GM12875 (cell line): ENCODE measurements around the gene SLC17A2.

Experiments
- H3K4me3 ChIP-seq: one replicate; pipeline ENCODE4 v1.5.1; 2011; ENCODE audit warnings: low read depth, low read length, control low read depth
- TF ChIP-seq, protein P1 (sequence below): IDR thresholded peaks from 2 replicates; pipeline ENCODE4 v1.5.1; 2011; ENCODE audit warnings: low read depth, mild to moderate bottlenecking, control low read depth, inconsistent platforms, low read length, moderate library complexity, borderline replicate concordance; ENCODE audit not compliant: insufficient read depth

Gene SLC17A2

DNA sequence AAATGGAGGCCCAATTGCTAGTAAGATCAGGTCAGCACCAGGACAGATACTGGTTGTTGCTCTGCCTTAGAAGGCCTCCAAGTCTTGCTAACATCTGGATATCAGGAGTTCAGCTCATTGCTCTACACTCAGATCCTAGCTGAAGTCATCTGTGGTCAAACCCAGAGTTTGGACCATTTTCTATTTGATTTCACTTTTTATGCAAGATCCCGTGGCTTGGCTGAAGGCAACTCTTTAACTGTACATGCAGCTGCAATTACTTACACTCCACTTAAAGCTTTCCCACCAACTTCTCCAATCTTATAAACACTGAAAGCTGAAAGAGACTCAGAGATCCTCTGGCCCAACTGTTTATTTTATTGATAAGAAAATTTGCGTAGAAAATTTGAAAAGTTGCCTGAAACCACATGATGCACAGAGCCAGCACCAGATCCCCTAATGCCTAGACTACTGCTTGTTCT lies 2.7 kb downstream of the SLC17A2 start:
- no peak overlapping the region for H3K4me3 ChIP-seq
- TF ChIP-seq, protein P1, sequence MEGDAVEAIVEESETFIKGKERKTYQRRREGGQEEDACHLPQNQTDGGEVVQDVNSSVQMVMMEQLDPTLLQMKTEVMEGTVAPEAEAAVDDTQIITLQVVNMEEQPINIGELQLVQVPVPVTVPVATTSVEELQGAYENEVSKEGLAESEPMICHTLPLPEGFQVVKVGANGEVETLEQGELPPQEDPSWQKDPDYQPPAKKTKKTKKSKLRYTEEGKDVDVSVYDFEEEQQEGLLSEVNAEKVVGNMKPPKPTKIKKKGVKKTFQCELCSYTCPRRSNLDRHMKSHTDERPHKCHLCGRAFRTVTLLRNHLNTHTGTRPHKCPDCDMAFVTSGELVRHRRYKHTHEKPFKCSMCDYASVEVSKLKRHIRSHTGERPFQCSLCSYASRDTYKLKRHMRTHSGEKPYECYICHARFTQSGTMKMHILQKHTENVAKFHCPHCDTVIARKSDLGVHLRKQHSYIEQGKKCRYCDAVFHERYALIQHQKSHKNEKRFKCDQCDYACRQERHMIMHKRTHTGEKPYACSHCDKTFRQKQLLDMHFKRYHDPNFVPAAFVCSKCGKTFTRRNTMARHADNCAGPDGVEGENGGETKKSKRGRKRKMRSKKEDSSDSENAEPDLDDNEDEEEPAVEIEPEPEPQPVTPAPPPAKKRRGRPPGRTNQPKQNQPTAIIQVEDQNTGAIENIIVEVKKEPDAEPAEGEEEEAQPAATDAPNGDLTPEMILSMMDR, result no peak

DNA sequence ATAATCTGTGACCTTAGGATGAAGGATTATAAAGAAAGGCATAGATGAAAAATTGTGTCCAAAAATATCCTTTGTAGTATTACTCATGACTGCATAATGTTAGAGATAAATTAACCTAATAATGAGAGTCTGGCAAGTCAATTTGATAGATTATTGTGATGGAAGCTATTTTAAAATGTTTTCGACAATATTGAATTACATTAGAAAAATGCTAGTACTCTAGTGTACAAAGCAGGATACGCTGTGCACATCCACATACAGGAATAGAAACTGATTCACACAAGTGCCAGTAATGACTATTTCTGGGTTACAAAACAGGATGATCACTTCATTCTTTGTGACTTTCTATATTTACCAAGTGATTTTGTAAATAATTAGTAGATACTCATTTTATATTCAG lies 3.3 kb downstream of the SLC17A2 start:
- TF ChIP-seq, protein P1, result no peak
- no peak overlapping the region for H3K4me3 ChIP-seq

DNA sequence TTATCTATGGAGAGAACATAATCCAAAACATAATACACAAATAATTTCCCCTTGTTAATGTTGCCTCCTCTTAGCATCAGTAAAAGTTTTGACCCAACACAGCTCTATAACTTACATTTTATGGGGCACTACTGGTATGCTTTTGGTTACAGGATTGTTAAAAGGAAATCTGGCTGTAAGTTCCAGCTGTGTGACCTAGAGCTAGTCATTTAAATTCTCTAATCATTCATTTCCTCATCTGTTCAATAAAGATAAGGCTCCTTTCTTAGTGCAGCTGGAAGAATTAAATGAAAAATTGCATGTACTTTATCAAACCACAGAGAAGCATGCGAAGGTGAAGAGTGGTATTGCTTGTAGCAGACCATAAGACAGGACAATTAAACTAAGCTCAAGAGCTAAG lies 4.6 kb downstream of the SLC17A2 start:
- H3K4me3 ChIP-seq, result no peak overlapping the region
- TF ChIP-seq, protein P1, result no peak

DNA sequence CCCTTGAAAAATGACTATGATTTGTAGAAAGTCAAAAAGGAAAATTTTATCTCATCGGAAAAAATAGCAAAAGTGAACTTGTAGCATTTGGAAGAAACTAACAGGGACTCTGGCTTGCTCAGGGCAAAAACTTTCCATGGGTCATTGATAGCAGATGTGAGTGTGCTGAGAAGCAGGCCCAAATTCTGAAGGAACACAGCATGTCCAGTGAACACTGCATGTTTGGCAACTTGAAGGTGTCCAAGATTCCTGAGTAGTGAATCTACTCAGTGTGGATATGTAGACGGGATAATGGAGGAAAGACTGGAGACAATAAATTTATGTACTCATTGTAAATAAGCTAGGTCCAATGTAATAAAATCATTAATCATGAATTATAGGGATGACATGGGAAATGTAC lies 8.2 kb downstream of the SLC17A2 start:
- H3K4me3 ChIP-seq, result no peak overlapping the region
- TF ChIP-seq, protein P1, result no peak

DNA sequence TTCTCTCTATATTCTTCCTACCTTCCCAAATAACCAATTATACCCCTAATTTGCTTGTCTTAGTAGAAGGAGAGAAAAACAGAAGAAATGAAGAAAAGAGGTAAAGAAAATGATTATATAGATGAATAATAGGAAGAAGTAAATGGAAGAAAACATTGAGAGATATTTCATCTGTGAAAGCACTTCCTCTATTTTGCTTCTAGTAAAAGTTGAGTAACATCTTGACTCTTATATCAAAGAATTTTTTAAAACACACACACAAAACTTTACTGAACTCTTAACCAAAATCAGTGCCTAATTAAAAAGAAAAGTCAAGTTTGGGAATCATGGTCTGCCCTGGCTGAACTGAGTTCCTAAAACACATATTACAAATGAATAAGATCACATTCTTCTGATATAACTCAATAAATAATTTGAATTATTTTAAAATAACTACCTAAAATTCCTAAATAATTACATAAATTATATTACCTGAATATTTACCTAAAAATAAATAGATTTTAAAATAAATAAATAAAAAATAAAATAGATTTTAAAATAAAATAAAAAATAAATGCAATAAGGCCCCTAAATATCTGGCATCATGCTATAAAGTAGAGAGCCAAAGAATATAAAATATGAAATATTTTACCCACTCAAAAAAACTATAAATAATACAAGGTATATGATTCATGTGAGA lies 8.8 kb downstream of the SLC17A2 start:
- TF ChIP-seq, protein P1, result no peak
- H3K4me3 ChIP-seq, result no peak overlapping the region

DNA sequence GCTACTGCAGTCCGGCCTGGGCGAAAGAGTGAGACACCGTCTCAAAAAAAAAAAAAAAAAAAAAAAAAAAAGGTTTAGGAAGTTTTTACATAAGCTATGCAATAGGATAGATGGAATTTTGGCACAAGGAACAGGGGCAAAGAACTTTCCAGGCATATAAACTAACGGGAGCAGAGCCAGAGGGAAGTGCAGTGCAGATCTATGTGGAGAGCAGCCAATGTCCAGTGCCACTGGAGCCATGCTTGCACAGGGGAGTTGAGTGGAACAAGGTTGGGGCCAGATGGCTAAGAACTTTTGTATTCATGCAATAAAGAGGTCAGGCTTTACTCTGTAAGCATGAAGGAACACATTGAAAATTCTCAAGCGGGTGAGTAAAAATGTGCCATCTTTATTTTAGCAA lies 10.8 kb downstream of the SLC17A2 start:
- TF ChIP-seq, protein P1, result no peak
- no peak overlapping the region for H3K4me3 ChIP-seq

DNA sequence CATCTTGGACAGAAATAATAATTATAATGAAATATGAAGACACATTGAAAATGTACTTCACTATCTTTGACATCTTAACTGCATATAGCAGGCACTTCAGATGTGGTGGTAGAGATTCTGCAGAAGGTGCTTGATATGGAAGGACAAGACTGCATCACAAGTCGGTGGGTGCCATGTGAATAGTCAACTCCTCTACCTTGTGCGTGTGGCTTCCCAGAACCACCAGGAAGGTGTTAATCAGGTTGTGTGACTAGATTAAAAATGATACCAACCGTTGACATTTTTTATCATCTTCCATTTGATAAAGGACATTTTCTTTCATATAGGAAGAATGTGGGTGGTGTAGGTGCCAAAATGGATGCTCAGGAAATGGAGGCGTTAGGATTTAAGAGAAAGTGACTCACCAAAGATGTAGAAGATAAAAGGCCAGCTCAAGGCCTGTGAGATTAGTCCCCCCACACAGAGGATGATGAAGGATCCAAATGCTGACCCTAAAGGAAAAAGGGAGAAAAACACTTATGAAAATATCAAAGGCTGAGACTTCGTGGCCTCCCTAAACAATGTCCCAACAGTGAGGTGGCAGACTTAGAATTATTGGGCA lies 12.3 kb downstream of the SLC17A2 start:
- H3K4me3 ChIP-seq, result no peak overlapping the region

More for the DNA sequence above, 12.3 kb downstream of the SLC17A2 start:
- TF ChIP-seq, protein P1, result no peak
